ENCODE data around the gene MEX3B. TPM values are rescaled to one million over a fixed set of nuclear protein-coding genes. Genes with fewer than 3 reads are reported as not detected.

MEX3B gene
- not detected in 2 replicates for total RNA-seq (2021)
- Bru-seq, nascent RNA, result percentile 11 among the genes with signal in this experiment
- BruChase-seq, experiment 1, labeled RNA remaining after a 2-hour chase, result percentile 20 among the genes with signal in this experiment
- BruChase-seq, experiment 2, labeled RNA remaining after a 6-hour chase, result percentile 16 among the genes with signal in this experiment
- long read RNA-seq, result 0 reads

DNA sequence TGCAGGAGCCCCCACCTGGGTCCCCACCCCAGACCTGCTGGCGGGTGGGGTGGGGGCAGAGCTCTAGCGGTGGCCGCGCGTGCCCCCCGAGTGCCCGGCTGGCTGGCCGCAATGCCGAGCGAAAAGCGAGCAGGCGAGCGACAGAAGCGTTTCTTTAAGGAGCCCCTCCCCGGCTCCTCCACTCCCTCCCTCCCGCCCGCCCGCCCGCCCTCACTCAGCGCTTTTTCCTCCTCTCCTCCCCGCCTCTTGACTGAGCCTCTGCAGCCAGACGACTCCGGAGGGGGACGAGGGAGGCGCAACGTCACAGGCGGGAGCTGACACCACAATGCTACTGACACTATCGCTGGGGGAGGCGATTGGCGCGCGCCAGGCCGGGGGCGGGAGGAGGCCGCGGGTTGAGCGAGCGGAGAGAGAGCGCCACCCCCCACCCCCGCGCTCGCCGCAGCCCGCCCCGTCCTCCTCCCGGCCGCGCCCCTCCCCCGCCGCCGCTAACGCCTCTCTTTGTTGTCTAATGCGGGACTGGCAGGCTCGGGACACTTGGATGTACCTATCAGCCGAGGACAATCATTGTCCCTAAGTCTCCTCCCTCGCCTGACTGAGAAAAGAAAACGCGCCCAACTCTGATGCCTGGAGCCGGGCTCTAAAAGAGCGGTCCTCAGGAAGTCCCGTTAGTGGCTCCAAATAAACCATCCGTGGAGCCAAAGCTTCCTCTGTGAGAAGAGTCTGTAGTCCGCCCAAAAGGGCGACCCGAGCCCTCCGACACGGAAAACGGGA, at the start of gene MEX3B:
Gene MEX3B, minus strand, starts transcription at position 127 of the 774 bp plus-strand sequence. CDS start 313 bp downstream, outside the sequence.
- H3K27ac ChIP-seq, result no peak within 1 kb of the TSS
- CTCF ChIA-PET, result no interaction called here

DNA sequence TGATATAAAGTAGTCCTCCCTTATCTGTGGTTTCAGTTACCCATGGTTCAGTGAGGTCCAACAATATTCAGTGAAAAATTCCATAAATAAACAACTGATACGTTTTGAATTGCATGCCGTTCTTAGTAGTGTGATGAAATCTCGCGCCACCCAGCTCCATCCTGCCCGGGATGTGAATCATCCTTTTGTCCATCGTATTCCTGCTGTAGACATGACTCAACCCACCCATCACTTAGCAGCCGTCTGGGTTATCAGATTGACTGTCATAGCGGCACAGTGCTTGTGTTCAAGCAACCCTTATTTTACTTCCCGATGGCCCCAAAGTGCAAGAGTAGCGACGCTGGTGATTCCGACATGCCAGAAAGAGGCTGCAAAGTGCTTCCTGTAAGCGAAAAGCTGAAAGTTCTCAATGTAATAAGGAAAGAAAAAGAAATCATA, 48.0 kb upstream of the MEX3B start:
- Histone ChIP-seq H3K9me3 (ENCODE audit: insufficient read depth, low read depth) (no peaks in the 10 kb centered on the region), H2AFZ (no peak overlapping the region), H3K9me2 (ENCODE audit: insufficient read depth) (no peaks in the 10 kb centered on the region), H3K36me3 (ENCODE audit: low read depth) (no peaks in the 10 kb centered on the region), H3K27ac (no peak overlapping the region), H3K4me2 (peak overlapping the region; percentile 53), H3K27me3 (ENCODE audit: insufficient read depth, low read depth) (peaks cover 28% of the 10 kb centered on the region), H3K79me2 (ENCODE audit: low read depth) (no peaks in the 10 kb centered on the region), H3K4me3 (0 out of 2 replicates have a peak overlapping the region, but pooled peaks have one; percentile 26), H3K4me1 (replicated peaks; ENCODE audit: insufficient read depth) (peaks cover 7% of the 10 kb centered on the region; the same call in 1 of the 2 replicates), H3F3A (ENCODE audit: insufficient read depth, low read depth) (0 out of 2 replicates have a peak, but pooled peaks cover 6% of the 10 kb centered on the region), H4K20me1 (ENCODE audit: insufficient read depth) (no peaks in the 10 kb centered on the region)
- intact Hi-C loops (cut with micrococcal nuclease; ENCODE audit: unreplicated experiment), result no loop called here
- no peak for TF ChIP-seq EZH2 (IDR thresholded peaks at IDR 0.05; ENCODE audit: low read depth)
- TF ChIP-seq, protein P1, sequence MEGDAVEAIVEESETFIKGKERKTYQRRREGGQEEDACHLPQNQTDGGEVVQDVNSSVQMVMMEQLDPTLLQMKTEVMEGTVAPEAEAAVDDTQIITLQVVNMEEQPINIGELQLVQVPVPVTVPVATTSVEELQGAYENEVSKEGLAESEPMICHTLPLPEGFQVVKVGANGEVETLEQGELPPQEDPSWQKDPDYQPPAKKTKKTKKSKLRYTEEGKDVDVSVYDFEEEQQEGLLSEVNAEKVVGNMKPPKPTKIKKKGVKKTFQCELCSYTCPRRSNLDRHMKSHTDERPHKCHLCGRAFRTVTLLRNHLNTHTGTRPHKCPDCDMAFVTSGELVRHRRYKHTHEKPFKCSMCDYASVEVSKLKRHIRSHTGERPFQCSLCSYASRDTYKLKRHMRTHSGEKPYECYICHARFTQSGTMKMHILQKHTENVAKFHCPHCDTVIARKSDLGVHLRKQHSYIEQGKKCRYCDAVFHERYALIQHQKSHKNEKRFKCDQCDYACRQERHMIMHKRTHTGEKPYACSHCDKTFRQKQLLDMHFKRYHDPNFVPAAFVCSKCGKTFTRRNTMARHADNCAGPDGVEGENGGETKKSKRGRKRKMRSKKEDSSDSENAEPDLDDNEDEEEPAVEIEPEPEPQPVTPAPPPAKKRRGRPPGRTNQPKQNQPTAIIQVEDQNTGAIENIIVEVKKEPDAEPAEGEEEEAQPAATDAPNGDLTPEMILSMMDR (conservative IDR thresholded peaks at IDR 0.05), result no peak
- ChIA-PET POLR2A (ENCODE audit: unreplicated experiment) (no interaction called here), CTCF (no interaction called here)
- BruUV-seq (replicated peaks), result no TSS peak
- peak in 1 of 2 experiments; percentile 48 for DNase-seq

More for the DNA sequence above, at the start of gene MEX3B:
- DNase-seq, result peak; percentile 46 to 60
- H3K9me2 ChIP-seq (ENCODE audit: insufficient read depth), result no peaks in the 10 kb centered on the region
- intact Hi-C loops (cut with micrococcal nuclease; ENCODE audit: unreplicated experiment), result no loop called here
- peak within 1 kb of the TSS; percentile 89 for H2AFZ ChIP-seq
- POLR2A ChIA-PET (ENCODE audit: unreplicated experiment), result no interaction called here
- BruUV-seq (replicated peaks), result no TSS peak
- no peaks in the 10 kb centered on the region for H3K9me3 ChIP-seq (ENCODE audit: insufficient read depth, low read depth)
- no peaks in the 10 kb centered on the region for H4K20me1 ChIP-seq (ENCODE audit: insufficient read depth)
- H3K4me1 ChIP-seq (replicated peaks; ENCODE audit: insufficient read depth), result no peaks in the 10 kb centered on the region
- H3K4me2 ChIP-seq, result peak within 1 kb of the TSS; percentile 95
- no peaks in the 10 kb centered on the region for H3K36me3 ChIP-seq (ENCODE audit: low read depth)
- TF ChIP-seq, protein P1 (conservative IDR thresholded peaks at IDR 0.05), result no peak
- no peak for TF ChIP-seq EZH2 (IDR thresholded peaks at IDR 0.05; ENCODE audit: low read depth)
- no peaks in the 10 kb centered on the region for H3K79me2 ChIP-seq (ENCODE audit: low read depth)
- peaks cover 3% of the 10 kb centered on the region; the same call in 1 of the 2 replicates for H3F3A ChIP-seq (ENCODE audit: insufficient read depth, low read depth)
- peaks cover 26% of the 10 kb centered on the region for H3K27me3 ChIP-seq (ENCODE audit: insufficient read depth, low read depth)
- H3K4me3 ChIP-seq, result peak within 1 kb of the TSS; percentile 81

DNA sequence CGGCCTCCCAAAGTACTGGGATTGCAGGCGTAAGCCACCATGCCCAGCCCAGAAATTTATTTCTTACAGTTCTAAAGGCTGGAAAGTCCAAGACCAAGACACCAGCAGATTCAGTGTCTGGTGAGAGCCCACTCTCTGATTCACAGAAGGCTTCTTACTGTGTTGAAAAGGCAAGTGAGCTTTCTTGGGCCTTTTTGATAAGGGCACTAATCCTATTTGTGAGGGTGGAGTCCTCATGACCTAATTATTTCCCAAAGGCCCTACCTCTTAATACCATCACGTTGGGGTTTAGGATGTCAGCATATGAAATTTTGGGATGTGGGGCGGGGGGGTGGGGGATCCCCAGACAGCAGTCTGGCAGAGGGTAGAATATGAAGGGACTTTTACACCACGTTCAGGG, 47.5 kb upstream of the MEX3B start:
- H3K4me1 ChIP-seq (replicated peaks; ENCODE audit: insufficient read depth), result peaks cover 7% of the 10 kb centered on the region; the same call in 1 of the 2 replicates
- intact Hi-C loops (cut with micrococcal nuclease; ENCODE audit: unreplicated experiment), result no loop called here
- 0 out of 2 replicates have a peak overlapping the region, but pooled peaks have one; percentile 53 for H3K4me2 ChIP-seq
- H3K27me3 ChIP-seq (ENCODE audit: insufficient read depth, low read depth), result peaks cover 32% of the 10 kb centered on the region
- 0 out of 2 replicates have a peak, but pooled peaks cover 6% of the 10 kb centered on the region for H3F3A ChIP-seq (ENCODE audit: insufficient read depth, low read depth)
- no peak overlapping the region for H2AFZ ChIP-seq
- no peaks in the 10 kb centered on the region for H3K79me2 ChIP-seq (ENCODE audit: low read depth)
- ChIA-PET POLR2A (ENCODE audit: unreplicated experiment) (no interaction called here), CTCF (no interaction called here)
- no peaks in the 10 kb centered on the region for H3K9me2 ChIP-seq (ENCODE audit: insufficient read depth)
- no peak for TF ChIP-seq EZH2 (IDR thresholded peaks at IDR 0.05; ENCODE audit: low read depth)
- TF ChIP-seq, protein P1 (conservative IDR thresholded peaks at IDR 0.05), result no peak
- no peak for DNase-seq
- no peaks in the 10 kb centered on the region for H4K20me1 ChIP-seq (ENCODE audit: insufficient read depth)
- no peaks in the 10 kb centered on the region for H3K36me3 ChIP-seq (ENCODE audit: low read depth)
- H3K4me3 ChIP-seq, result no peak overlapping the region
- no peaks in the 10 kb centered on the region for H3K9me3 ChIP-seq (ENCODE audit: insufficient read depth, low read depth)
- no peak overlapping the region for H3K27ac ChIP-seq
- BruUV-seq (replicated peaks), result no TSS peak

Measured in PC-9 (cell line).